ENCODE results near the gene MAD1L1. TPM values are rescaled to one million over a fixed set of nuclear protein-coding genes. Genes with fewer than 3 reads are reported as not detected.

MAD1L1 gene
- total and polyA plus RNA-seq, 8 donors, result 21.4 to 58.8 (median 22.5) TPM

DNA sequence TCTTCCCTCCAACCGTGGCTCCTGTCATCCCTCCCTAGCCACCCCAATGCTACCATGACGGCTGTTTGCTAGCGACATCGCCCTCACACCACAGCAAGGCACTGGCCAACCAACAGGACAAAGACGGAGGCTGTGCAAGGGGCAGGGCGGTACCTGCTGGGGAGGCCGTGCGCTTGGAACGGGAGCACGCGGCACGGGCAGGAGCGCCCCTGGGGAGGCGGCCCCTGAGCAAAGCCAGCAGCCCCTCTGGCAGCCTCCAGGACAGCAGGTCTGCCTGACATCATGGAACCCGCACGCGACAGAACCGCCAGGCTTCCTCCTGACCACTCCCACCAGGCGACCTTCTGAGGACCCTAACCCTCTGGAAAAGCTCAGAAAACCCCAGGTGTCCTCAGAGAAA, 12.7 kb downstream of the MAD1L1 start:
- H3K27ac ChIP-seq, result no peak overlapping the region
- ATAC-seq, result no peak
- no peaks in the 10 kb centered on the region for H3K27me3 ChIP-seq
- no peaks in the 10 kb centered on the region for H3K9me3 ChIP-seq
- TF ChIP-seq, protein P1, sequence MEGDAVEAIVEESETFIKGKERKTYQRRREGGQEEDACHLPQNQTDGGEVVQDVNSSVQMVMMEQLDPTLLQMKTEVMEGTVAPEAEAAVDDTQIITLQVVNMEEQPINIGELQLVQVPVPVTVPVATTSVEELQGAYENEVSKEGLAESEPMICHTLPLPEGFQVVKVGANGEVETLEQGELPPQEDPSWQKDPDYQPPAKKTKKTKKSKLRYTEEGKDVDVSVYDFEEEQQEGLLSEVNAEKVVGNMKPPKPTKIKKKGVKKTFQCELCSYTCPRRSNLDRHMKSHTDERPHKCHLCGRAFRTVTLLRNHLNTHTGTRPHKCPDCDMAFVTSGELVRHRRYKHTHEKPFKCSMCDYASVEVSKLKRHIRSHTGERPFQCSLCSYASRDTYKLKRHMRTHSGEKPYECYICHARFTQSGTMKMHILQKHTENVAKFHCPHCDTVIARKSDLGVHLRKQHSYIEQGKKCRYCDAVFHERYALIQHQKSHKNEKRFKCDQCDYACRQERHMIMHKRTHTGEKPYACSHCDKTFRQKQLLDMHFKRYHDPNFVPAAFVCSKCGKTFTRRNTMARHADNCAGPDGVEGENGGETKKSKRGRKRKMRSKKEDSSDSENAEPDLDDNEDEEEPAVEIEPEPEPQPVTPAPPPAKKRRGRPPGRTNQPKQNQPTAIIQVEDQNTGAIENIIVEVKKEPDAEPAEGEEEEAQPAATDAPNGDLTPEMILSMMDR (IDR thresholded peaks at IDR 0.05), result no peak
- peak in 1 of 4 donors; percentile 67 for DNase-seq
- intact Hi-C loops (cut with DNase I), result no loop called here
- peaks cover 0 to 98% of the 10 kb centered on the region in 2 donors for H3K36me3 ChIP-seq
- no peaks in the 10 kb centered on the region for H3K4me1 ChIP-seq
- H3K4me3 ChIP-seq, result no peak overlapping the region

DNA sequence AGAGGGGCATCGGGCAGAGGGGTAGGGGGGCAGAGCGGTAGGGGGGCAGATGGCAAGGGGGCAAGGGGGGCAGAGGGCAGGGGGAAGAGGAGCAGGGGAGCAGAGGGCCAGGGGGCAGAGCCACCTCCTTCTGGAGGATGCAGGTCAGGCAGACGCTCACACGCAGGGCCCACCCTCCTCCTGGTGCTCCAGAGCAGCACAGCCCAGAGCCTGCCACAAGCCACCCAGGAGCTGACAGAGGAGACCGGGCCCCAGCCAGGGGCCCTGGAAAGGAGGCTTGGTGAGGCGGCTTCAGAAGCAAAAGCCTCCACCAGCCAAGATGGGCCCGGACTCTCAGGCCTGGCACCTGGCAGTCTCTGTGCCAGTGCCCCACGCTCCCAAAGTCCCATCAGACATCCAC, 13.1 kb downstream of the MAD1L1 start:
- TF ChIP-seq, protein P1 (IDR thresholded peaks at IDR 0.05), result no peak
- intact Hi-C loops (cut with DNase I), result no loop called here

DNA sequence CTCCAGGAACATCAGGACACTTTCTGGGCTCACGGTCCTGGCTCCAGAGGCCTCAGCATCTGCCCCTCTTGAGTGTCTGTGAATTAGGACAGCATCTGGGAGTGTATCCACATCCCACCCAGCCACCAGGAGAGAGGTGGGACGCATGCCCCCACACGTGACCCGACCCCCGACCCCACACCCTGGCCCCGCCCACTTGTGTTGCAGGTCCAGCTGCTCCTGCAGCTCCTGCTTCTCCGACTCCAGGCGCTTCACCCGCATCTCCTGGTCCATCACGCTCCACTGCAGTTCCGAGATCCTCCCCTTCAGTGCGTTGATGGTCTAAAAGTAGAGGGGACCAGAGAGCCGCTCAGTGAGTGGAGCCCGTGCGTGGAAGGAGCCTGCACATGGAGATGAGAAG, 13.6 kb downstream of the MAD1L1 start:
- no peak for ATAC-seq
- peaks cover 0 to 98% of the 10 kb centered on the region in 2 donors for H3K36me3 ChIP-seq
- no peaks in the 10 kb centered on the region for H3K9me3 ChIP-seq
- no peaks in the 10 kb centered on the region for H3K27me3 ChIP-seq
- TF ChIP-seq, protein P1 (IDR thresholded peaks at IDR 0.05), result no peak
- no peaks in the 10 kb centered on the region for H3K4me1 ChIP-seq
- H3K27ac ChIP-seq, result no peak overlapping the region
- DNase-seq, result peak in 1 of 4 donors; percentile 70
- intact Hi-C loops (cut with DNase I), result no loop called here
- no peak overlapping the region for H3K4me3 ChIP-seq

More for the DNA sequence above, 13.1 kb downstream of the MAD1L1 start:
- H3K4me1 ChIP-seq, result no peaks in the 10 kb centered on the region
- H3K9me3 ChIP-seq, result no peaks in the 10 kb centered on the region
- DNase-seq (peak in 1 of 4 donors; percentile 58), ATAC-seq (no peak)
- H3K36me3 ChIP-seq, result peaks cover 0 to 98% of the 10 kb centered on the region in 2 donors
- no peak overlapping the region for H3K27ac ChIP-seq
- H3K27me3 ChIP-seq, result no peaks in the 10 kb centered on the region
- H3K4me3 ChIP-seq, result no peak overlapping the region

DNA sequence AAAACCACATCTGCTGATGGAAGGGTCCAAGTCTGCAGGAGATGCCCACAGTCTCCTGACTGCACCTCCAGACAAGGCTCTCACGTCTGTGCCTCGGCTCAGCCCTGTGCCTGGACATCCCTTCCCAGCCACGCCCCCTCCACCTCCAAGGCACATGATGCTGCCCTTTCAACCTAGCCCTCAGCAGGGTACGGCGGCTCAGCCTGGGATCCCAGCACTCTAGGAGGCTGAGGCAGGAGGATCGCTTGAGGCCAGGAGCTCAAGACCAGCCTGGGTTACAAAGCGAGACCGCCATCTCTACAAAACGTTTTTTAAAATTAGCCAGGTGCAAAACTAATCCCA, 14.3 kb downstream of the MAD1L1 start:
- no peak for ATAC-seq

DNA sequence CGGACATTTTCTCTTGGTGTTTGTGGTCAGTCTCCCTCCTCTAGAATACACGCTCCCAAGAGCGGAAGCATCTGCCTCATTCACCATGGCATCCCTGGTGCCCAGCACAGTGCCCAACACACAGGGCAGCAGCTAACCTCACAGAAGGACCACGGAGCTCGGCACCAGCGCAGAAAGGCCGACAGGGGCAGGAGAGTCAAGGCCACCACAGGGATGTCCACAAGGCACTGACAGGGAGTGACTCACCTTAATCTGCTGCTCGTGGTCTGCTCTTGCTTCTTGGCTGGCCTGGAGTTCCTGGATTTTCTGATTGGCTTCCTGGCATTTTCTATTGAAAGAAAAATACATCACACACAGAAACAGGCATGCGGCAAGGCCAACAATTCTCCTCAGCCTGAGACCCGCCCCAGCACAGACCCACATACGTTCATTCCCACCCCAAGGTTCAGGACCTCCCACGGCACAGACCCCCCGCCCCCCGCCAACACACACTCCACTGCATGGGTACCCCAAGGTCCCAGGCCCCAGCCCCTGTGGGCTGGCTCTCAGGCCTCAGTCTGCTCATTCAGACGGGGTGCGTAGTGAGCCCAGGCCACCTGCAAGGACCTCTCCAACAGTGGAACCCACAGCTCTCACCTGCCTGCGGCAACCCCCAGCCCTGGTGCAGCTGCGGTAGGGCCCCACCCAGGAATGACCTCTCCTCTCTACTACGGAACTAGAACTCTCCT, 14.9 kb downstream of the MAD1L1 start:
- H3K27ac ChIP-seq, result no peak overlapping the region
- no peaks in the 10 kb centered on the region for H3K4me1 ChIP-seq
- TF ChIP-seq, protein P1 (IDR thresholded peaks at IDR 0.05), result no peak
- peaks cover 0 to 98% of the 10 kb centered on the region in 2 donors for H3K36me3 ChIP-seq
- H3K4me3 ChIP-seq, result no peak overlapping the region
- DNase-seq, result peak in 1 of 4 donors; percentile 50
- ATAC-seq, result no peak
- H3K27me3 ChIP-seq, result no peaks in the 10 kb centered on the region
- no peaks in the 10 kb centered on the region for H3K9me3 ChIP-seq
- intact Hi-C loops (cut with DNase I), result no loop called here

More for the DNA sequence above, 14.3 kb downstream of the MAD1L1 start:
- intact Hi-C loops (cut with DNase I), result no loop called here
- Histone ChIP-seq H3K9me3 (no peaks in the 10 kb centered on the region), H3K27me3 (no peaks in the 10 kb centered on the region), H3K27ac (no peak overlapping the region), H3K36me3 (peaks cover 0 to 98% of the 10 kb centered on the region in 2 donors), H3K4me3 (no peak overlapping the region), H3K4me1 (no peaks in the 10 kb centered on the region)
- DNase-seq, result peak in 1 of 4 donors; percentile 55
- TF ChIP-seq, protein P1 (IDR thresholded peaks at IDR 0.05), result no peak

Data from left lung (tissue), 10 donors.